Lower leg skin (tissue), 4 donors: Measurements from ENCODE around the gene FAM3A. TPM values are rescaled to one million over a fixed set of nuclear protein-coding genes. Genes with fewer than 3 reads are reported as not detected.

Experiments
- DNase-seq, 2 donors: peaks; one replicate each; pipeline ENCODE4 v3.0.0-alpha.2; 2019; ENCODE audit warnings: low spot score in 2 of 2
- H3K4me3 ChIP-seq: fragments of 200-600 bp; sonication (generic); 2 replicates; pipeline ENCODE4 v1.5.1; 2017; ENCODE audit warnings: mild to moderate bottlenecking, low read depth; ENCODE audit not compliant: poor library complexity, severe bottlenecking
- POLR2A ChIP-seq, 2 donors: fragments of 450-650 bp; IDR thresholded peaks; one replicate each; pipeline ENCODE4 v1.6.1; 2016 to 2017; ENCODE audit warnings: antibody characterized with exemption in 2 of 2, mild to moderate bottlenecking in 1 of 2, moderate library complexity in 1 of 2
- WGBS, 2 donors: methylation state at CpG; one replicate each; pipeline ENCODE4 v1.1.5; 2018; 5-methylcytosine and 5-hydroxymethylcytosine counted together
- intact Hi-C: fragments of 100-400 bp; cut with DNase I; formaldehyde crosslinking; loops from one replicate; pipeline ENCODE4 v1.15.0; 2023; ENCODE audit warnings: low total_unique reads
- total RNA-seq, 4 donors: library from RNA; depleted of rRNA; stranded (reverse); fragments of >200 nt; gene quantifications; one replicate each; pipeline ENCODE4 v1.1.0, GENCODE V29; 2016
- TF ChIP-seq, protein P1 (sequence below), 3 donors: fragments of 450-650 bp; IDR thresholded peaks; one replicate each; pipeline ENCODE4 v1.5.1; 2016; ENCODE audit warnings: antibody characterized with exemption in 3 of 3, mild to moderate bottlenecking in 3 of 3, moderate library complexity in 2 of 3

FAM3A gene
- total RNA-seq, 4 donors from 2014 or later = 42.5 to 61.7 (median 47.2) TPM

GRCh38 chrX:154526901-154527675 lies 11.1 kb upstream of the FAM3A start:
- DNase-seq = peak; percentile 67 to 94
- no peak for TF ChIP-seq POLR2A (IDR thresholded peaks at IDR 0.05)
- TF ChIP-seq, protein P1, sequence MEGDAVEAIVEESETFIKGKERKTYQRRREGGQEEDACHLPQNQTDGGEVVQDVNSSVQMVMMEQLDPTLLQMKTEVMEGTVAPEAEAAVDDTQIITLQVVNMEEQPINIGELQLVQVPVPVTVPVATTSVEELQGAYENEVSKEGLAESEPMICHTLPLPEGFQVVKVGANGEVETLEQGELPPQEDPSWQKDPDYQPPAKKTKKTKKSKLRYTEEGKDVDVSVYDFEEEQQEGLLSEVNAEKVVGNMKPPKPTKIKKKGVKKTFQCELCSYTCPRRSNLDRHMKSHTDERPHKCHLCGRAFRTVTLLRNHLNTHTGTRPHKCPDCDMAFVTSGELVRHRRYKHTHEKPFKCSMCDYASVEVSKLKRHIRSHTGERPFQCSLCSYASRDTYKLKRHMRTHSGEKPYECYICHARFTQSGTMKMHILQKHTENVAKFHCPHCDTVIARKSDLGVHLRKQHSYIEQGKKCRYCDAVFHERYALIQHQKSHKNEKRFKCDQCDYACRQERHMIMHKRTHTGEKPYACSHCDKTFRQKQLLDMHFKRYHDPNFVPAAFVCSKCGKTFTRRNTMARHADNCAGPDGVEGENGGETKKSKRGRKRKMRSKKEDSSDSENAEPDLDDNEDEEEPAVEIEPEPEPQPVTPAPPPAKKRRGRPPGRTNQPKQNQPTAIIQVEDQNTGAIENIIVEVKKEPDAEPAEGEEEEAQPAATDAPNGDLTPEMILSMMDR (IDR thresholded peaks at IDR 0.05) = no peak
- 3 to 29% methylated on average over 15 of the region's 15 CpGs for WGBS, 2 donors
- H3K4me3 ChIP-seq = no peak overlapping the region
- intact Hi-C loops = no loop called here

- TF ChIP-seq, protein P1 (IDR thresholded peaks at IDR 0.05) = no peak
- TF ChIP-seq POLR2A (IDR thresholded peaks at IDR 0.05) = no peak
- no peak for DNase-seq
- no peak overlapping the region for H3K4me3 ChIP-seq
- WGBS, 2 donors = 65 to 69% methylated on average over 14 of the region's 14 CpGs
- intact Hi-C loops = no loop called here
Observed at GRCh38 chrX:154525606-154526490, 9.8 kb upstream of the FAM3A start.

DNA sequence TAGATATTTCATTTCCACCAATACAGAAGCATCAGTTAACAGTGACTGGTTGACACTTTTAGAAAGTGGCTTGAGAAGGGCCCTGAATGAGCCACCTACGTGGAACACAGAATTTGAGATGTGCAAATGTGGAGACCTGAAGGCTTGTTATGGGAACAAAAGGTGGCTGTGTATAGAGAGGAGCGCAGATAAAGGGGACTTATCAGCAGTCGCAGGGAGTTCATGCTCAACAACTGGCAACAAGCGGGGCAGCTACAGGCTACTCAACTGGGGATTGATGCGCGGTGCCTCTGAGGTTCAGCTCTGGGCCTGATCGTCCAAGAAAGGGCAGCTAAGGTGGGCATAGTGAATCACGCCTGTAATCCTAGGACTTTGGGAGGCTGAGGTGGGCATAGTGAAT lies 3.4 kb upstream of the FAM3A start:
- intact Hi-C loops = no loop called here
- TF ChIP-seq, protein P1 (IDR thresholded peaks at IDR 0.05) = no peak
- TF ChIP-seq POLR2A (IDR thresholded peaks at IDR 0.05) = no peak
- no peak overlapping the region for H3K4me3 ChIP-seq
- WGBS, 2 donors = 89 to 99% methylated on average over 8 of the region's 8 CpGs
- DNase-seq = no peak

DNA sequence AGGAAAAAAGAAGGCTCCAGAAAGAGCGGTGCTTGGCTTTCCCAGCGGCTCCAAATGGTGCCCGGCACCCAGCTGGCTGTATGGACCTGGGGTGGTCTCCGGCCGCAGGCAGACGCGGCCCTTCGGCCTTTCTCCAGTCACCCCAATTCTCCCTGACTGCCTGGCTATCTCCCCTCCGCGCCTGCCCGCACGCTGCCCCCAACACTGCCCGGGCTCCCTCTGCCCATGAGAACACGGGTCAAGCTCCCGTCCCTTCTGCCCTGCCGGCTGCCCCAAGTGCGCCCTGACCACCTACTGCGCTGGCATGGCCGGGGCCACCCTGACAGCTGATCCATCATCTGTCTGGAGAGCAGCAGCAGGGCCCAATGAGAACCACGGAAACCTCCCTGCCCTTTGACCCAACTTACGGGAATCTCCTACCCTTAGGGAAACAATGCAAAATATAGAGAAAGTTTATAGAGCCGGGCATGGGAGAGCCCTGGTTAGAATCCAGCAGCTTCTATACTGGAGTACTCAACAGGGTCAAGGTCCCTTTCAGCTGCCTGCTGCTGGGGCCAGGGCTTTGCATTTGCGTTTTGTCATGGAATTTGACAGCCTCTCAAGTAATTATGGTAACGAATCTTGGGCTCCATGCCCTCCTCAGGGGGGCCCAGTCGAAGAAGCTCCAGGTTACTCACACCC lies 1.2 kb upstream of the FAM3A start:
- DNase-seq = no peak
- TF ChIP-seq POLR2A (IDR thresholded peaks at IDR 0.05) = no peak
- TF ChIP-seq, protein P1 (IDR thresholded peaks at IDR 0.05) = no peak
- WGBS, 2 donors = 44 to 62% methylated on average over 15 to 25 of the region's 25 CpGs
- no peak overlapping the region for H3K4me3 ChIP-seq
- intact Hi-C loops = no loop called here

DNA sequence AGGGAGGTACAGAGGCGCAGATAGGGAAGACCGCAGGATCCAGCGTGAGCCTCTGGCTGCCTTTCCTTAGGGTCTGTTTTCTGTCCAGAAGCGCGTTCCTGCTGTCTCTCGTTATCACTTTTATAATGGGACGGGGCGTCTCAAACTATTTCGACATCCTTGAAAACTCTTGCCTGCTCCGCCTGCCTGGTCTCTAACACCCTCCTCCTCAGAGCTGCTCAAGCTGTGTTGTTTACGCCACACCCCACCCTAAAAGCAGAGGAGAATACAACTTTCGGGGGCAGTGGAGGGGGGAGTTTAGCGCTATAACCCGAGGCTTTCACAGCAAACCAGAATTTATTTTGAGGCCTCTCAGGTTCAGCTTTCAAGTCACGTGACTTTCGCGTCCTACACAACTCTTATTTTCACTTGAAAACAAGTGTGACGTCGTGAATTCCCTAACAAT lies 646 bp upstream of the FAM3A start:
- TF ChIP-seq POLR2A (IDR thresholded peaks at IDR 0.05) = no peak
- TF ChIP-seq, protein P1 (IDR thresholded peaks at IDR 0.05) = no peak
- intact Hi-C loops = no loop called here
- H3K4me3 ChIP-seq = no peak overlapping the region
- DNase-seq = no peak
- 5 to 26% methylated on average over 19 of the region's 19 CpGs for WGBS, 2 donors
